H1 (cell line): ENCODE results near the gene TMEM165. TPM values are rescaled to one million over a fixed set of nuclear protein-coding genes. Genes with fewer than 3 reads are reported as not detected.

Experiments used
- BACH1 ChIP-seq: IDR thresholded peaks from 2 replicates; pipeline ENCODE4 v1.6.1; 2012; ENCODE audit warnings: low read length, improper control_type of control experiment
- CEBPB ChIP-seq: IDR thresholded peaks from 2 replicates; pipeline ENCODE4 v1.6.1; 2012; ENCODE audit warnings: low read depth, low read length
- EP300 ChIP-seq, 2 experiments: IDR thresholded peaks; 1 replicate in 1 of 2; 2 replicates in 1 of 2; pipeline ENCODE4 v1.6.1; 2011 to 2012; ENCODE audit warnings: low read depth in 2 of 2, low read length in 2 of 2, mild to moderate bottlenecking in 2 of 2, borderline replicate concordance in 1 of 2, inconsistent platforms in 1 of 2, moderate library complexity in 1 of 2
- RXRA ChIP-seq: IDR thresholded peaks from 2 replicates; pipeline ENCODE4 v1.6.1; 2011; ENCODE audit warnings: low read depth, mild to moderate bottlenecking, low read length, moderate library complexity; ENCODE audit not compliant: insufficient read depth
- TEAD4 ChIP-seq: IDR thresholded peaks from 2 replicates; pipeline ENCODE4 v1.6.1; 2012; ENCODE audit warnings: low read depth, low read length, inconsistent platforms, mixed read lengths
- polyA plus RNA-seq, 7 experiments: library from polyadenylated mRNA; depleted of rRNA in 3 of 7; stranded (reverse) in 5 of 7; unstranded in 2 of 7; fragments of >200 nt in 5 of 7; fragments of 200-250 nt in 2 of 7; gene quantifications; 1 replicate in 5 of 7; 2 replicates in 1 of 7; 4 replicates in 1 of 7; pipeline versions ENCODE4 v1.2.1 to v1.2.3, GENCODE V29; 2011 to 2013; ENCODE audit warnings: missing spikeins in 2 of 7, mixed read lengths in 2 of 7
- total RNA-seq: library from RNA; stranded (reverse); fragmentation: NEBNext Ultra II Directional; extraction: Animal tissue kit (Norgen Biotek cat#: 25700); gene quantifications from 2 replicates; pipeline ENCODE4 v1.2.1, GENCODE V29; 2021
- TF ChIP-seq, protein P1 (sequence below): fragments of 300-600 bp; sonication (generic); IDR thresholded peaks from 2 replicates; pipeline ENCODE4 v1.7.1; 2012; ENCODE audit warnings: low read length, moderate library complexity, mild to moderate bottlenecking, inconsistent platforms; ENCODE audit not compliant: insufficient replicate concordance

The TMEM165 gene
- total and polyA plus RNA-seq, 2 of the 8 experiments (the other 6 are each of a cell fraction or from before 2014, with no cell fraction given), result 85.5 to 125 TPM

DNA sequence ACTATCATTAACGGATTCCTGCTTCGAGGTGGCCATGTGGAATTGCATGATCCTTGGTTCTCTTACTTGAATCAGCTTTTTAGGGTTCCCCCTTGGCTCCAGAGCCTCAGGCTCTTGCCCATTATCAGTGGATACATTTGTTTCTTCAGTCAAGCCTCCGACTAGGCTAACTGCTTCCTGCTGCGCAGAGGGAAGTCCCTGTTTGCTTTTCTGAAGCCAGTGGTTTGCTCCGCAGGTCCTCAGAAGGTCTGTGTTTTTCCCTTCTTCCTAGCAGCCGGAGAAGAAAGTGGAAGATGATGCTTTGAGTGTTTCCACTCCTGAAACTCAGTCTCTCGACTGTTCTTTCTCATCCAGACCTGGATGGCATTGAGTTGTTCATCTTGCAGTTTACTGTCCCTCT, 29.1 kb upstream of the TMEM165 start (continued):
- TF ChIP-seq, protein P1, sequence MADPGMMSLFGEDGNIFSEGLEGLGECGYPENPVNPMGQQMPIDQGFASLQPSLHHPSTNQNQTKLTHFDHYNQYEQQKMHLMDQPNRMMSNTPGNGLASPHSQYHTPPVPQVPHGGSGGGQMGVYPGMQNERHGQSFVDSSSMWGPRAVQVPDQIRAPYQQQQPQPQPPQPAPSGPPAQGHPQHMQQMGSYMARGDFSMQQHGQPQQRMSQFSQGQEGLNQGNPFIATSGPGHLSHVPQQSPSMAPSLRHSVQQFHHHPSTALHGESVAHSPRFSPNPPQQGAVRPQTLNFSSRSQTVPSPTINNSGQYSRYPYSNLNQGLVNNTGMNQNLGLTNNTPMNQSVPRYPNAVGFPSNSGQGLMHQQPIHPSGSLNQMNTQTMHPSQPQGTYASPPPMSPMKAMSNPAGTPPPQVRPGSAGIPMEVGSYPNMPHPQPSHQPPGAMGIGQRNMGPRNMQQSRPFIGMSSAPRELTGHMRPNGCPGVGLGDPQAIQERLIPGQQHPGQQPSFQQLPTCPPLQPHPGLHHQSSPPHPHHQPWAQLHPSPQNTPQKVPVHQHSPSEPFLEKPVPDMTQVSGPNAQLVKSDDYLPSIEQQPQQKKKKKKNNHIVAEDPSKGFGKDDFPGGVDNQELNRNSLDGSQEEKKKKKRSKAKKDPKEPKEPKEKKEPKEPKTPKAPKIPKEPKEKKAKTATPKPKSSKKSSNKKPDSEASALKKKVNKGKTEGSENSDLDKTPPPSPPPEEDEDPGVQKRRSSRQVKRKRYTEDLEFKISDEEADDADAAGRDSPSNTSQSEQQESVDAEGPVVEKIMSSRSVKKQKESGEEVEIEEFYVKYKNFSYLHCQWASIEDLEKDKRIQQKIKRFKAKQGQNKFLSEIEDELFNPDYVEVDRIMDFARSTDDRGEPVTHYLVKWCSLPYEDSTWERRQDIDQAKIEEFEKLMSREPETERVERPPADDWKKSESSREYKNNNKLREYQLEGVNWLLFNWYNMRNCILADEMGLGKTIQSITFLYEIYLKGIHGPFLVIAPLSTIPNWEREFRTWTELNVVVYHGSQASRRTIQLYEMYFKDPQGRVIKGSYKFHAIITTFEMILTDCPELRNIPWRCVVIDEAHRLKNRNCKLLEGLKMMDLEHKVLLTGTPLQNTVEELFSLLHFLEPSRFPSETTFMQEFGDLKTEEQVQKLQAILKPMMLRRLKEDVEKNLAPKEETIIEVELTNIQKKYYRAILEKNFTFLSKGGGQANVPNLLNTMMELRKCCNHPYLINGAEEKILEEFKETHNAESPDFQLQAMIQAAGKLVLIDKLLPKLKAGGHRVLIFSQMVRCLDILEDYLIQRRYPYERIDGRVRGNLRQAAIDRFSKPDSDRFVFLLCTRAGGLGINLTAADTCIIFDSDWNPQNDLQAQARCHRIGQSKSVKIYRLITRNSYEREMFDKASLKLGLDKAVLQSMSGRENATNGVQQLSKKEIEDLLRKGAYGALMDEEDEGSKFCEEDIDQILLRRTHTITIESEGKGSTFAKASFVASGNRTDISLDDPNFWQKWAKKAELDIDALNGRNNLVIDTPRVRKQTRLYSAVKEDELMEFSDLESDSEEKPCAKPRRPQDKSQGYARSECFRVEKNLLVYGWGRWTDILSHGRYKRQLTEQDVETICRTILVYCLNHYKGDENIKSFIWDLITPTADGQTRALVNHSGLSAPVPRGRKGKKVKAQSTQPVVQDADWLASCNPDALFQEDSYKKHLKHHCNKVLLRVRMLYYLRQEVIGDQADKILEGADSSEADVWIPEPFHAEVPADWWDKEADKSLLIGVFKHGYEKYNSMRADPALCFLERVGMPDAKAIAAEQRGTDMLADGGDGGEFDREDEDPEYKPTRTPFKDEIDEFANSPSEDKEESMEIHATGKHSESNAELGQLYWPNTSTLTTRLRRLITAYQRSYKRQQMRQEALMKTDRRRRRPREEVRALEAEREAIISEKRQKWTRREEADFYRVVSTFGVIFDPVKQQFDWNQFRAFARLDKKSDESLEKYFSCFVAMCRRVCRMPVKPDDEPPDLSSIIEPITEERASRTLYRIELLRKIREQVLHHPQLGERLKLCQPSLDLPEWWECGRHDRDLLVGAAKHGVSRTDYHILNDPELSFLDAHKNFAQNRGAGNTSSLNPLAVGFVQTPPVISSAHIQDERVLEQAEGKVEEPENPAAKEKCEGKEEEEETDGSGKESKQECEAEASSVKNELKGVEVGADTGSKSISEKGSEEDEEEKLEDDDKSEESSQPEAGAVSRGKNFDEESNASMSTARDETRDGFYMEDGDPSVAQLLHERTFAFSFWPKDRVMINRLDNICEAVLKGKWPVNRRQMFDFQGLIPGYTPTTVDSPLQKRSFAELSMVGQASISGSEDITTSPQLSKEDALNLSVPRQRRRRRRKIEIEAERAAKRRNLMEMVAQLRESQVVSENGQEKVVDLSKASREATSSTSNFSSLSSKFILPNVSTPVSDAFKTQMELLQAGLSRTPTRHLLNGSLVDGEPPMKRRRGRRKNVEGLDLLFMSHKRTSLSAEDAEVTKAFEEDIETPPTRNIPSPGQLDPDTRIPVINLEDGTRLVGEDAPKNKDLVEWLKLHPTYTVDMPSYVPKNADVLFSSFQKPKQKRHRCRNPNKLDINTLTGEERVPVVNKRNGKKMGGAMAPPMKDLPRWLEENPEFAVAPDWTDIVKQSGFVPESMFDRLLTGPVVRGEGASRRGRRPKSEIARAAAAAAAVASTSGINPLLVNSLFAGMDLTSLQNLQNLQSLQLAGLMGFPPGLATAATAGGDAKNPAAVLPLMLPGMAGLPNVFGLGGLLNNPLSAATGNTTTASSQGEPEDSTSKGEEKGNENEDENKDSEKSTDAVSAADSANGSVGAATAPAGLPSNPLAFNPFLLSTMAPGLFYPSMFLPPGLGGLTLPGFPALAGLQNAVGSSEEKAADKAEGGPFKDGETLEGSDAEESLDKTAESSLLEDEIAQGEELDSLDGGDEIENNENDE, result no peak
- no peak for TF ChIP-seq BACH1
- no peak for TF ChIP-seq EP300 (IDR thresholded peaks at IDR 0.05; ENCODE audit: borderline replicate concordance in 1 of 2, low read depth in 2 of 2, low read length in 2 of 2)
- TF ChIP-seq RXRA, result no peak
- TF ChIP-seq CEBPB, result no peak
- no peak for TF ChIP-seq TEAD4
- TF ChIP-seq, all 59 proteins: peak for 0
